A549 (cell line): Measurements from ENCODE around the gene RTN4RL1.

Experiments used
- BCL3 ChIP-seq: fragments of >200 bp; sonication (Bioruptor Twin); formaldehyde crosslinking; IDR thresholded peaks from 3 replicates; pipeline ENCODE4 v1.6.1; 2016
- CBX2 ChIP-seq: fragments of 200-600 bp; sonication (generic); IDR thresholded peaks from 2 replicates; pipeline ENCODE4 v1.6.1; 2016; ENCODE audit warnings: low read depth, mild to moderate bottlenecking, borderline replicate concordance
- CEBPB ChIP-seq, 2 experiments: fragments of >200 bp in 1 of 2; sonication (Bioruptor Twin) in 1 of 2; formaldehyde crosslinking in 1 of 2; IDR thresholded peaks; 2 replicates each; pipeline ENCODE4 v1.6.1; 2012 to 2016
- CTCF ChIP-seq: fragments of >200 bp; sonication (Bioruptor Twin); formaldehyde crosslinking; IDR thresholded peaks from 3 replicates; pipeline ENCODE4 v1.5.1; 2016
- HDAC2 ChIP-seq: fragments of 200-600 bp; sonication (generic); IDR thresholded peaks from 2 replicates; pipeline ENCODE4 v1.6.1; 2016
- RAD21 ChIP-seq, 2 experiments: fragments of >200 bp in 1 of 2; sonication (Bioruptor Twin) in 1 of 2; formaldehyde crosslinking in 1 of 2; IDR thresholded peaks in 1 of 2; conservative IDR thresholded peaks in 1 of 2; 2 replicates in 1 of 2; 3 replicates in 1 of 2; pipeline ENCODE4 v1.6.1; 2012 to 2018; ENCODE audit warnings: inconsistent platforms in 1 of 2
- RCOR1 ChIP-seq: fragments of 150-350 bp; IDR thresholded peaks from 2 replicates; pipeline ENCODE4 v1.6.1; 2014; ENCODE audit warnings: antibody characterized with exemption, low read length, low read depth
- REST ChIP-seq: fragments of 200-600 bp; sonication (generic); IDR thresholded peaks from 2 replicates; pipeline ENCODE4 v1.6.1; 2016; ENCODE audit warnings: antibody characterized with exemption, mild to moderate bottlenecking, moderate library complexity
- RFX5 ChIP-seq: fragments of 450-650 bp; IDR thresholded peaks from 2 replicates; pipeline ENCODE4 v1.7.1; 2014; ENCODE audit warnings: antibody characterized with exemption, mild to moderate bottlenecking, moderate library complexity
- TF ChIP-seq, protein P1 (sequence below): fragments of 150-350 bp; IDR thresholded peaks from 2 replicates; pipeline ENCODE4 v1.6.1; 2014; ENCODE audit warnings: low read depth, mild to moderate bottlenecking, low read length

DNA sequence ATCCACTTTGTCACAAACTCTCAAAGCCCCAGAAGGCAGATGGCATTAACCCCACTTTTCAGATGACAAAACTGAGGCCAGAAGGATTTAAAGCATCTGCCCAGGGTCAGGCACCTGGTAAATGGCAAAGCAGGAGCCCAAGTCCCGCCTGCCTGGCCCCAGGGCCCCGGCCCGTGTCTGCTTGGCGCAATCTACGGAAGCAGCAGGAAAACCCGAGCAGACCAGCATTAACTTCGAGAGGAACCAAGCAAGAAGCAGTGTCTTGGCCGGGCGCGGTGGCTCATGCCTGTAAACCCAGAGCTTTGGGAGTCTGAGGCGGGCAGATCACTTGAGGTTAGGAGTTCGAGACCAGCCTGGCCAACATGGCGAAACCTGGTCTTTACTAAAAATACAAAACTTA is 21.6 kb downstream of the RTN4RL1 start:
- TF ChIP-seq CTCF, result no peak
- TF ChIP-seq HDAC2, result no peak
- TF ChIP-seq, protein P1, sequence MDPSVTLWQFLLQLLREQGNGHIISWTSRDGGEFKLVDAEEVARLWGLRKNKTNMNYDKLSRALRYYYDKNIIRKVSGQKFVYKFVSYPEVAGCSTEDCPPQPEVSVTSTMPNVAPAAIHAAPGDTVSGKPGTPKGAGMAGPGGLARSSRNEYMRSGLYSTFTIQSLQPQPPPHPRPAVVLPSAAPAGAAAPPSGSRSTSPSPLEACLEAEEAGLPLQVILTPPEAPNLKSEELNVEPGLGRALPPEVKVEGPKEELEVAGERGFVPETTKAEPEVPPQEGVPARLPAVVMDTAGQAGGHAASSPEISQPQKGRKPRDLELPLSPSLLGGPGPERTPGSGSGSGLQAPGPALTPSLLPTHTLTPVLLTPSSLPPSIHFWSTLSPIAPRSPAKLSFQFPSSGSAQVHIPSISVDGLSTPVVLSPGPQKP, result no peak
- no peak for TF ChIP-seq RFX5
- TF ChIP-seq CEBPB (IDR thresholded peaks at IDR 0.05), result no peak
- no peak for TF ChIP-seq RCOR1
- TF ChIP-seq CBX2, result no peak
- TF ChIP-seq BCL3, result no peak
- TF ChIP-seq REST, result no peak
- TF ChIP-seq RAD21 (conservative IDR thresholded peaks at IDR 0.05 in 1 of 2, IDR thresholded peaks at IDR 0.05 in 1 of 2), result no peak
